Chondrocyte (in vitro differentiated cells): Measurements from ENCODE around the gene GARNL3. TPM values are rescaled to one million over a fixed set of nuclear protein-coding genes. Genes with fewer than 3 reads are reported as not detected.

Experiments used
- DNase-seq: peaks from one replicate; pipeline ENCODE4 v3.0.0; 2021; ENCODE audit warnings: mixed read lengths, low spot score
- H3K27ac Mint-ChIP-seq: one replicate; pipeline ENCODE4 v1.8.0; 2021; ENCODE audit warnings: mild to moderate bottlenecking, moderate library complexity, mixed read lengths; ENCODE audit not compliant: unreplicated experiment
- H3K27me3 Mint-ChIP-seq: 2 replicates; pipeline ENCODE4 v1.8.0; 2021; ENCODE audit warnings: low read depth, mixed read lengths
- H3K36me3 Mint-ChIP-seq: 2 replicates; pipeline ENCODE4 v1.8.0; 2021; ENCODE audit warnings: low read depth, mixed read lengths
- H3K4me1 Mint-ChIP-seq: 2 replicates; pipeline ENCODE4 v1.8.0; 2021; ENCODE audit warnings: low read depth, mild to moderate bottlenecking, mixed read lengths
- H3K4me3 Mint-ChIP-seq: one replicate; pipeline ENCODE4 v1.8.0; 2021; ENCODE audit warnings: mild to moderate bottlenecking, moderate library complexity, mixed read lengths; ENCODE audit not compliant: unreplicated experiment
- H3K9me3 Mint-ChIP-seq: 2 replicates; pipeline ENCODE4 v1.8.0; 2021; ENCODE audit warnings: low read depth, mixed read lengths
- total RNA-seq: library from RNA; stranded (reverse); gene quantifications from 3 replicates; pipeline ENCODE4 v1.2.1, GENCODE V29; 2021
- TF ChIP-seq, protein P1 (sequence below): fragments of 200-600 bp; sonication (generic); IDR thresholded peaks from 2 replicates; pipeline ENCODE4 v1.5.0; 2021; ENCODE audit warnings: antibody characterized with exemption, mild to moderate bottlenecking, moderate library complexity

Gene GARNL3
- total RNA-seq, 1 donor from 2014 or later: 8.9 TPM

DNA sequence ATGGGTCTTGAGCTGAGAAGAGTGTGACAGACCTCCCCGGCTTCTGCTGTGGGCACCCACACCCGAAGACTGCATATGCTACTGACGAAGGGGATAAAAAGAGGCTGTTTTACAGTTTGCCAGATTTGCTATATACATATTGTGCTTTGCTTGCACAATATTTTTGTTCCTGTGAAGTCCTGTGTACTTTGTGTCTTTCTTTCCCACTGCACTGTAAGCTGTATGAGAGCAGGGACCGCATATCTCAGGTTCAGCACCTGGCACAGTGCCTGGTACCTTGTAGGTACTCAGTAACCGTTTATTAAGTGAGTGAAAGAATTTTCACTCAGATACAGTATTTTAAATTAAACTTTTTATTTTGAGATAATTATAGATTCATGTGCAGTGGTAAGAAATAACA is 8.2 kb upstream of the GARNL3 start:
- no peak overlapping the region for H3K27ac Mint-ChIP-seq
- peaks cover 8% of the 10 kb centered on the region for H3K4me1 Mint-ChIP-seq
- no peak overlapping the region for H3K4me3 Mint-ChIP-seq
- TF ChIP-seq, protein P1, sequence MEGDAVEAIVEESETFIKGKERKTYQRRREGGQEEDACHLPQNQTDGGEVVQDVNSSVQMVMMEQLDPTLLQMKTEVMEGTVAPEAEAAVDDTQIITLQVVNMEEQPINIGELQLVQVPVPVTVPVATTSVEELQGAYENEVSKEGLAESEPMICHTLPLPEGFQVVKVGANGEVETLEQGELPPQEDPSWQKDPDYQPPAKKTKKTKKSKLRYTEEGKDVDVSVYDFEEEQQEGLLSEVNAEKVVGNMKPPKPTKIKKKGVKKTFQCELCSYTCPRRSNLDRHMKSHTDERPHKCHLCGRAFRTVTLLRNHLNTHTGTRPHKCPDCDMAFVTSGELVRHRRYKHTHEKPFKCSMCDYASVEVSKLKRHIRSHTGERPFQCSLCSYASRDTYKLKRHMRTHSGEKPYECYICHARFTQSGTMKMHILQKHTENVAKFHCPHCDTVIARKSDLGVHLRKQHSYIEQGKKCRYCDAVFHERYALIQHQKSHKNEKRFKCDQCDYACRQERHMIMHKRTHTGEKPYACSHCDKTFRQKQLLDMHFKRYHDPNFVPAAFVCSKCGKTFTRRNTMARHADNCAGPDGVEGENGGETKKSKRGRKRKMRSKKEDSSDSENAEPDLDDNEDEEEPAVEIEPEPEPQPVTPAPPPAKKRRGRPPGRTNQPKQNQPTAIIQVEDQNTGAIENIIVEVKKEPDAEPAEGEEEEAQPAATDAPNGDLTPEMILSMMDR: no peak
- H3K36me3 Mint-ChIP-seq: no peaks in the 10 kb centered on the region
- H3K27me3 Mint-ChIP-seq: no peaks in the 10 kb centered on the region
- no peaks in the 10 kb centered on the region for H3K9me3 Mint-ChIP-seq
- DNase-seq: no peak

DNA sequence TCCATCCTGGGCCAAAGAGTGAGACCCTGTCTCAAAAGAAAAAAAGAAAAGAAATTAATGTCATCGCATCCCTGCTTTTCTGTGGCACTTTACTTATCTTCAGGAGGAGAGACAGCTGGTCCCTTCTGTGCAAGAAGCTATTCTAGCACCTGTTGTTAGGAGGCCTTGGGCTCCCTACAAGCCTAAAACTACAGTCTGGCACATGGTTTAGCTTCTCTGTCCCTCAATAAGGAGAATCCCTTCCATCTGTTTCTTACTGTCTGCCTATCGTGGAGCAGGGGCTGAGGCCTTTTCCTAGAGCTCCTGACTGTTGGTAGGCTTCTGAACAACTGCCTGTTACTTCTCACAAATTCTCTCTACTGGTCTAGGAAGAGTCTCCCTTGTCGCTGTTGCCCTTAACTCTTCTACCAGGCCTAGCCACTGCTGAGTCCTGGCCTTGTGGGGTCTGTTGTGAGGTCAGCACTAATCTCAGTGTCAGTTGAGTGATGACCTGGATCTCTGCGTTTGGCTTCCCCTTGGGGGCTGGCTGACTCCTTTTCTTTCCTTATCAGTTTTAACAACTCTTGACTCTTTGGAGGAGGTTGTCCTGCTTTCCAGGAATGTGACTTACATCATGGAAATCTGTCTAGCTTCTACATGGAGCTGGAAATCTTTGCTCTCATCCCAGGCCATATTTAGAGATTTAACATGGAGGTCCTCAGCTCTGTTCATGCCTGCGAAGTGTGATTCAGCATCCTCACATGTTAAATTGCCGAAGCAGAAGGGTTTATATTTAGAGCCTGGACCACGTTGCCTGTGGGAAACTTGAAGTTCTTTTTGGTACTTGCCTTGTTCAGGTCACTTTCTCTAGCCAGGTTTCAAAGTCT is 5.7 kb upstream of the GARNL3 start:
- Mint-ChIP-seq H3K36me3 (no peaks in the 10 kb centered on the region), H3K9me3 (no peaks in the 10 kb centered on the region), H3K27ac (no peak overlapping the region), H3K4me1 (peaks cover 8% of the 10 kb centered on the region), H3K4me3 (no peak overlapping the region), H3K27me3 (no peaks in the 10 kb centered on the region)
- DNase-seq: no peak
- TF ChIP-seq, protein P1: no peak

DNA sequence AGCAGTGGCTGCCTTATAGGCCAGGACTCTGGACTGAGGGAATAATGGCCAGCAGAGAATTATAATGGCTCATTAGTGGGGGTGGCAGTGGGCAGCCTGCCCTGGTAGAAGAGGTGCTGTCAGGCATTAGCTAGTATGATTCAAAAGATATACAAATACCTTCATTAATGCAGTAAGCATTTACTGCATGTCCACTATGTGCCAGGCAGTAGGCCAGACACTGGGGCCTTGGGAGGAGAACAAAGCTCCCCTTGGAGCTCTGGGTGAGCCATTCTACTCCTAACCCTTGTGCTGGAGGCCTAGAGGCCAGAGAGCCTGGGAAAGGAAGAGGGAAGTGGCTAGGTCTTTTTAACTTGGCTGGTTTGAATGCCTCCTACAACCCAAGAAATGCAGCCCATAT is 2.0 kb upstream of the GARNL3 start:
- H3K9me3 Mint-ChIP-seq: no peaks in the 10 kb centered on the region
- no peak overlapping the region for H3K4me3 Mint-ChIP-seq
- no peak for DNase-seq
- H3K27ac Mint-ChIP-seq: no peak overlapping the region
- H3K36me3 Mint-ChIP-seq: no peaks in the 10 kb centered on the region
- TF ChIP-seq, protein P1: no peak
- H3K4me1 Mint-ChIP-seq: peaks cover 4% of the 10 kb centered on the region
- H3K27me3 Mint-ChIP-seq: no peaks in the 10 kb centered on the region

DNA sequence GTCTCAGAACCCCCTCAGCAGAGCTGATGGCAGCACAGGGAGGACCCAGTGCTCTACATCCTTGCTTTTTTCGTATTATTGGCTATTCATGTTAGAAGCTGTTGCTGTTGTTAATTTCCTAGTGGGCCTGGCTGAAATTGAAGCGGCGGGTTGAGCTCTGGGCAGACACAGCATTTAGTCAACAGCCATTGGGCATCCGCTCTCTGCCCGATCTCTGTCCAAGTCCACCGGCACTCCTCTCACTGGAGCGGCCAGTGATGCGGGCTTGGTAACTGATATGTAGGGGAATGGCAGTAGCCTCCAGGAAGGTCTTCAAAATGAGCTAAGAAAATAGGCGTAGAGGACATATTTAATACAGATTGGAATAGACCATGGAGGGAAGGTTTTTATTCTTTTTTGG is 1.3 kb upstream of the GARNL3 start:
- Mint-ChIP-seq H3K4me1 (peaks cover 6% of the 10 kb centered on the region), H3K4me3 (no peak overlapping the region), H3K27me3 (no peaks in the 10 kb centered on the region), H3K27ac (no peak overlapping the region), H3K36me3 (no peaks in the 10 kb centered on the region), H3K9me3 (no peaks in the 10 kb centered on the region)
- TF ChIP-seq, protein P1: no peak
- DNase-seq: no peak

DNA sequence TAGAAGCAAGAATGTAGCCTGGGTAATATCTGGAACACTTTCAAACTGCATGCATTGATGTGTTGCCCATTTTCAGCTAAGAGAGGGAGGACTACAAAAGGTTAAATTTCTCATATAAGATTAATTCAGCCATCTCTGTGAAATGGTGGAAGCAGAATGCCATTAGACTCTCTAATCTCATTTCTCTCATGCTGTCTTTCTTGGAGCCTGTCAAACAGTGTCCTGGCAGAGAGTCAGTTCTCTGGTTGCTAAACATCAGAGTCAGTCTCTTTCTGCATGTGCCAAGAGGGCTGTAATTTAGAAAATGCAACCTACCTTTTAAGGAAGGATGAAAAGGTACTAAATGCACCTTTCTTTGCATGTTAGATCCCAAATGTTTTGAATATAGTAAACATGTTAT is 910 bp upstream of the GARNL3 start:
- TF ChIP-seq, protein P1: no peak
- DNase-seq: no peak
- Mint-ChIP-seq H3K4me1 (peaks cover 9% of the 10 kb centered on the region), H3K36me3 (no peaks in the 10 kb centered on the region), H3K27me3 (no peaks in the 10 kb centered on the region), H3K9me3 (no peaks in the 10 kb centered on the region), H3K27ac (no peak overlapping the region), H3K4me3 (no peak overlapping the region)
